ENCODE data around the gene SIVA1.

Gene SIVA1

GRCh38 chr14:104734601-104734990, 18.4 kb upstream of the SIVA1 start:
- DNase-seq (ENCODE audit: low read depth in 2 of 2) = no peak

- no peak for DNase-seq (ENCODE audit: low read depth in 2 of 2)
These were observed 17.8 kb upstream of the SIVA1 start for GRCh38 chr14:104734991-104735779.

GRCh38 chr14:104735830-104736642, 16.9 kb upstream of the SIVA1 start:
- no peak for DNase-seq (ENCODE audit: low read depth in 2 of 2)

GRCh38 chr14:104738375-104739019, 14.4 kb upstream of the SIVA1 start:
- DNase-seq (ENCODE audit: low read depth in 2 of 2) = no peak

- DNase-seq (ENCODE audit: low read depth in 2 of 2) = no peak
These were observed 13.9 kb upstream of the SIVA1 start for GRCh38 chr14:104739026-104739425.

- DNase-seq (ENCODE audit: low read depth in 2 of 2) = no peak
These were observed 13.1 kb upstream of the SIVA1 start for GRCh38 chr14:104739546-104740516.

GRCh38 chr14:104741108-104741802, 11.7 kb upstream of the SIVA1 start:
- no peak for DNase-seq (ENCODE audit: low read depth in 2 of 2)

GRCh38 chr14:104741803-104742251, 11.1 kb upstream of the SIVA1 start:
- DNase-seq (ENCODE audit: low read depth in 2 of 2) = no peak

GRCh38 chr14:104742586-104743455, 10.1 kb upstream of the SIVA1 start:
- DNase-seq (ENCODE audit: low read depth in 2 of 2) = no peak

GRCh38 chr14:104743461-104744380, 9.2 kb upstream of the SIVA1 start:
- no peak for DNase-seq (ENCODE audit: low read depth in 2 of 2)

- DNase-seq (ENCODE audit: low read depth in 2 of 2) = no peak
These were observed 8.5 kb upstream of the SIVA1 start for GRCh38 chr14:104744484-104744883.

- DNase-seq (ENCODE audit: low read depth in 2 of 2) = no peak
These were observed 7.5 kb upstream of the SIVA1 start for GRCh38 chr14:104745431-104745830.

- peak in 1 of 2 donors; percentile 21 for DNase-seq (ENCODE audit: low read depth in 2 of 2)
These were observed 6.8 kb upstream of the SIVA1 start for GRCh38 chr14:104746071-104746545.

- DNase-seq (ENCODE audit: low read depth in 2 of 2) = no peak
These were observed 5.9 kb upstream of the SIVA1 start for GRCh38 chr14:104746934-104747481.

- no peak for DNase-seq (ENCODE audit: low read depth in 2 of 2)
These were observed 5.1 kb upstream of the SIVA1 start for GRCh38 chr14:104747876-104748275.

GRCh38 chr14:104749111-104749649, 3.8 kb upstream of the SIVA1 start:
- DNase-seq (ENCODE audit: low read depth in 2 of 2) = no peak

- DNase-seq (ENCODE audit: low read depth in 2 of 2) = no peak
These were observed 2.7 kb upstream of the SIVA1 start for GRCh38 chr14:104750056-104750752.
